ENCODE measurements around the gene TUBD1.
"Not testable (repeated sequence)": the region's sequence is repeated elsewhere in the genome, so short reads cannot be mapped to it uniquely, and the experiment has no call there.

The TUBD1 gene

DNA sequence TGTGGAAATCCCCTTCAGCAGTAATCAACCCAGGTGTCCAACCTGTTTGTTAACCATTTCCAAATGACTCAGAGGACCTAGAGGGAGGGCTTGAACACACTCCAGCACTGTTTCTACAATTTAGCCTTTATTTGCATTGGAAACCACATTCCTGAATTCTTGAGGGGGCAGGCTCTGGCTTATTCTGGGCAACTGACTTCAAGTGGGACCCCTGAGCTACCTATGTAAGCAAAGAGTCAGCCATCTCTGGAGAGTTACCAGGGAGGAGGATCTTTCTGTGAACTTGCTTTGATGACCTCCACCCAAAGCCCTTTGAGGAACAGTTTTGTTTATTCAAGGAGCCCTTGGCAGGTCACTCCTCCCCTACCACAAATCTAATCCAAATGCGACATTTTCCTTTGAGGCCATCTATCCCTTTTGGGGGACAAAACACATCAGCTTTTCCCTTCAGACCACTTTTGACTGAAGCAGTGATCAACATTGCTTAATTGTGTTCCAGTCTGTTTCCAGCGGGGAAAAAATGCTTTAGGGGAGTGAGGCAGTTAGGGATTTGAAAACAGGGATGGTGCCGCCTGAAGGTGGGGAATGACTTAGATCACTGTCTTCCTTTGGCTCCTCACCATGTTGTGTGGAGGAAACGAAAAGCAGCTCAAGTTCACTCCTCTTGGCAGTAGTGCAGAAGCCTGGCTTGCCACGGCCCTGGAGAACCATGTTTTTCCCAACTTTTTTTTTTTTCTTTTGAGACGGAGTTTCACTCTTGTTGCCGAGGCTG is 46.2 kb downstream of the TUBD1 start:
- DNase-seq (ENCODE audit: insufficient read length, low spot score) (no peak), FAIRE-seq (no peak)
- TF ChIP-seq, protein P1, sequence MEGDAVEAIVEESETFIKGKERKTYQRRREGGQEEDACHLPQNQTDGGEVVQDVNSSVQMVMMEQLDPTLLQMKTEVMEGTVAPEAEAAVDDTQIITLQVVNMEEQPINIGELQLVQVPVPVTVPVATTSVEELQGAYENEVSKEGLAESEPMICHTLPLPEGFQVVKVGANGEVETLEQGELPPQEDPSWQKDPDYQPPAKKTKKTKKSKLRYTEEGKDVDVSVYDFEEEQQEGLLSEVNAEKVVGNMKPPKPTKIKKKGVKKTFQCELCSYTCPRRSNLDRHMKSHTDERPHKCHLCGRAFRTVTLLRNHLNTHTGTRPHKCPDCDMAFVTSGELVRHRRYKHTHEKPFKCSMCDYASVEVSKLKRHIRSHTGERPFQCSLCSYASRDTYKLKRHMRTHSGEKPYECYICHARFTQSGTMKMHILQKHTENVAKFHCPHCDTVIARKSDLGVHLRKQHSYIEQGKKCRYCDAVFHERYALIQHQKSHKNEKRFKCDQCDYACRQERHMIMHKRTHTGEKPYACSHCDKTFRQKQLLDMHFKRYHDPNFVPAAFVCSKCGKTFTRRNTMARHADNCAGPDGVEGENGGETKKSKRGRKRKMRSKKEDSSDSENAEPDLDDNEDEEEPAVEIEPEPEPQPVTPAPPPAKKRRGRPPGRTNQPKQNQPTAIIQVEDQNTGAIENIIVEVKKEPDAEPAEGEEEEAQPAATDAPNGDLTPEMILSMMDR (IDR thresholded peaks at IDR 0.05; ENCODE audit: insufficient read depth, missing control alignments), result no peak

DNA sequence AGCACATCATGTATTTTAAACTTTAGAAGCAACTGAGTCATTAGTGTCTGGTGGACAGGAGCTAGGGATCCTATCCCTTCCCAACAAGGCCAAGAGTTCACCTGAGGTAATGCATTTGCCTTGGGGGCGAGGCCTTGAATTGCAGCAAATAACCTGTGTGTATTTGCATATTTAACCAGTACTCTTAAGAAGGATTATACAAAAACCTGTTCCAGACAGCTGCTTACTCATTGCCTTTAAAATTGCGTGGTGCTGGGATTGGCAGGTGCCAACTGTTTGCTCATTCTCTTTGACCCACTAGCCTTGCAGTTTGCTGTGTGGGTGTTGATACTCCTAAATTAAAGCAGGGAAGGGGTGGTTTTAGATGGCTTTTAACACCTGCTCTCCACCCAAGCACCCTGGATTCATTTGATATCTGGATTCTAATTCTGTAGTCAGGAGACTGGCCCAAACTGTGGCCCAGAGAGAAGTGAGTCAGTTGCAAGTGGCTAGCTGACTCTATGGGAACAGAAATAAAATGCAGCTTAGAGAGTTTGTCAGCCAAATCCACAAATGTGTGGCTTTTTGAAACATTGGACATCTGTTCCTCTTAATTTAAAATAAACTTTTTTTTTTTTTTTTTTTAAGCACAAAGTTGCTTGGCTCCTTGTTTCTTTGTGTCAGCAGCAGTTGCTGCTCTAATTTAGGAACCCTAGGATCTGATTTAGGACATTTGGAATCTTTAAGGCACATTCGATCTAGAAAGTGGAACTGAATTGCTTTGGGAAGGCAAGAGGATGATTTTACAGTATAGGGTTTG is 46.9 kb downstream of the TUBD1 start:
- FAIRE-seq (no peak), DNase-seq (ENCODE audit: insufficient read length, low spot score) (no peak)
- TF ChIP-seq, protein P1 (IDR thresholded peaks at IDR 0.05; ENCODE audit: insufficient read depth, missing control alignments), result no peak

DNA sequence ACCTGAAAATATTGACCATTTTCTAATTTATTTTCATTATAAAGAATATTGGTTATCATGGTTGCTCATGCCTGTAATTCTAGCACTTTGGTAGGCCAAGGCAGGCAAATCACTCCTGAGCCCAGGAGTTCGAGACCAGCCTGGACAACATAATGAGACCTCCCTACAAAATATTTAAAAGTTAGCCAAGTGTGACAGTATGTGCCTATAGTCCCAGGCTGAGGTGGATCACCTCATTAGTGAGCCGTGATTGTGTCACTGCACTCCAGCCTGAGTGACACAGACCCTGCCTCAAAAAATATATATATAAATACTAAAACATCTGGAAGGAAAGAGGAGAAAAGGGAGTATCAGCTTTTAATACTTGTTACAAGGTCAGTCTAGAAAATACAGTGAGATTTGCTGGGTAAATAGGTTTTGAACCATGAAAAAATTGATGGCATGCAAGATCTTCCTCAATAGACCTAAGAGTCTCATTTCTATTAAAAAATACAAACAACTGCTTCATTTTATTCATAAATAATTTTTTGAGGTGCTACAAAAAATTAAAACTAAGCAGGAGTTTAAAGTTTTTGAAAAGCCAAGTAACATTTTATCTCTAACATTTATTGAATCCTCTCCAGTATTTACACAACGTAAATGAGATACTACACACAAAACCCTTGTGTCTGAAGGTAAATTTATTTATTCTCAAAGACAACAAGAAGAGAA is 47.7 kb downstream of the TUBD1 start:
- no peak for DNase-seq (ENCODE audit: insufficient read length, low spot score)
- TF ChIP-seq, protein P1 (IDR thresholded peaks at IDR 0.05; ENCODE audit: insufficient read depth, missing control alignments), result no peak
- FAIRE-seq, result no peak

DNA sequence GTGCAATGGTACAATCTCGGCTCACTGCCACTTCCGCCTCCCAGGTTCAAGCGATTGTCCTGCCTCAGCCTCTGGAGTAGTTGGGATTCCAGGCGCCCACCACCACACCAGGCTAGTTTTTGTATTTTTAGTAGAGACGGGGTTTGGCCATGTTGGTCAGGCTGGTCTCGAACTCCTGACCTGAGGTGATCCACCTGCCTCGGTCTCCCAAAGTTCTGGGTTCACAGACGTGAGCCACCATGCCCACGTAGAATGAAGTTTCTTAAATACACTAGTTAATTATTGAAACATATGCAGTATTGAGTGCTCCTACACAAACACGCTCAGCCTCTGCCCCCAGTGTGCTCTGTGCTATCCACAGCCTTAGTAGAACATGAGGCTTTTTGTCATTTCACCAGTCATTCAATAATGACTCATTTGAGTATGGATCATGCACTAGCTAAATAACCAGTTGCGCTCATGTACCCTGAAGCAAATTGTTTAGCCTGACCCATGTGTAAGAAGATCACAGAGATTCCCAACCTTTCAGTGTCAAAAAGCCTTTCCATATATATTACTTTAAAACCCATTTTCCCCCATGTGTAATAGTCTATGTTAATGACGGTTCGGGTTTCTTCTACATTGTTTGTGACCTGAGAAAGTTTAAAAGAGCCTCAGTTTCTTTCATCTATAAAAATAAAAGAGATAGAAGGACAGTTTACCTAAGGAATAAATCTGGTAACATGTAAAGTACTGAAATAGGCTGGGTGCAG is 49.7 kb downstream of the TUBD1 start:
- FAIRE-seq, result no peak
- TF ChIP-seq, protein P1 (IDR thresholded peaks at IDR 0.05; ENCODE audit: insufficient read depth, missing control alignments), result no peak
- DNase-seq (ENCODE audit: insufficient read length, low spot score), result no peak

DNA sequence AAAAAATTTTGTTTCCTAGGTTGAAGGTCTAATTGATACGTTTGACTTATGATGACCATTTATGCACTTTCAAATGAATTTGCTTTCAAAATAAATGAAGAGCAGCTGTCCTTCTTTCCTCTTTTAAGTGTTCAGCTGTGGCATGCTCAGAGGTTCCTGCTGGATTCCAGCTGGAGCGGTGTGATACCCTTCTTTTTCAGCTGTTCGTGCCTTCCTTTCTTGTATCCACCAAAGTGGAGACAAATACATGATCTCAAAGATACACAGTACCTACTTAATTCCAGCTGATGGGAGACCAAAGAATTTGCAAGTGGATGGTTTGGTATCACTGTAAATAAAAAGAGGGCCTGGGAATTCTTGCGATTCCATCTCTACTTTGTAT is 50.9 kb downstream of the TUBD1 start:
- not testable (repeated sequence) for DNase-seq (ENCODE audit: insufficient read length, low spot score); FAIRE-seq

DNA sequence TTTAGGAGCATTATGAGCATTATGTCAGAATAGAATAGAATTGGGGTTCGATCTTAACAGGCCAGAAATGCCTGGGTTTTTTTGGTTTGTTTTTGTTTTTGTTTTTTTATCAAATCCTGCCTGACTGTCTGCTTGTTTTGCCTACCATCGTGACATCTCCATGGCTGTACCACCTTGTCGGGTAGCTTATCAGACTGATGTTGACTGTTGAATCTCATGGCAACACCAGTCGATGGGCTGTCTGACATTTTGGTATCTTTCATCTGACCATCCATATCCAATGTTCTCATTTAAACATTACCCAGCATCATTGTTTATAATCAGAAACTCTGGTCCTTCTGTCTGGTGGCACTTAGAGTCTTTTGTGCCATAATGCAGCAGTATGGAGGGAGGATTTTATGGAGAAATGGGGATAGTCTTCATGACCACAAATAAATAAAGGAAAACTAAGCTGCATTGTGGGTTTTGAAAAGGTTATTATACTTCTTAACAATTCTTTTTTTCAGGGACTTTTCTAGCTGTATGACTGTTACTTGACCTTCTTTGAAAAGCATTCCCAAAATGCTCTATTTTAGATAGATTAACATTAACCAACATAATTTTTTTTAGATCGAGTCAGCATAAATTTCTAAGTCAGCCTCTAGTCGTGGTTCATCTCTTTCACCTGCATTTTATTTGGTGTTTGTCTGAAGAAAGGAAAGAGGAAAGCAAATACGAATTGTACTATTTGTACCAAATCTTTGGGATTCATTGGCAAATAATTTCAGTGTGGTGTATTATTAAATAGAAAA is 51.5 kb downstream of the TUBD1 start:
- not testable (repeated sequence) for DNase-seq (ENCODE audit: insufficient read length, low spot score); FAIRE-seq

DNA sequence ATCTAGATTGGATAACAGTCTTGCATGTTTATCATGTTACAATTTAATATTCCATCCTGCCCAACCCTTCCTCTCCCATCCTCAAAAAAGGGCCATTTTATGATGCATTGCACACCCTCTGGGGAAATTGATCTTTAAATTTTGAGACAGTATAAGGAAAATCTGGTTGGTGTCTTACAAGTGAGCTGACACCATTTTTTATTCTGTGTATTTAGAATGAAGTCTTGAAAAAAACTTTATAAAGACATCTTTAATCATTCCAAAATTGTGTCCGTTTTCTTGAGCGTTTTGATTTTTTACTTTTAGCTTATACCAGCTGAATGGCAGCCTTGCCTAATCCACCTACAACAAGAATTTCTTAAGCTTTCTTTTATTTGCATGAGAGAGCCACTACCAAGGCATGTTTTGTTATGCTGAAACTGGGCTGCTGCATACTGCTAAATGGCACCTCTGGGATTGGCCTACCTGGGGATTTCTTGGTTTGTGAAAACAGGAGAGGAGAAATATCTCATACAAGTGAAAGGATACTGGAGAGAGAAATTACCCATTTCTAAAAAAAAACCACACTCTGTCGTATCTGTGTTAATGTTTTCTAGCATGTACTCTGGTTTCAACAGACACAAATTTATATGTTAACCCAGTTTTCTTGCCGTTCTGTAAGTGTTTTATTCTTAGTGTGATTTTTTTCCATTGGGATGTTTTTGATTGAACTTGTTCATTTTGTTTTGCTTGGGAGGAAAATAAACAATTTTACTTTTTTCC is 52.2 kb downstream of the TUBD1 start:
- TF ChIP-seq, protein P1 (IDR thresholded peaks at IDR 0.05; ENCODE audit: insufficient read depth, missing control alignments), result no peak
- FAIRE-seq (no peak), DNase-seq (ENCODE audit: insufficient read length, low spot score) (no peak)

All from D721Med (cell line).